Upper lobe of left lung (tissue), 4 donors: Measurements from ENCODE around the gene SUSD3.

Source experiments
- CTCF ChIP-seq, 6 experiments: fragments of 450-650 bp in 4 of 6; fragments of 200-600 bp in 2 of 6; sonication (generic) in 2 of 6; IDR thresholded peaks; one replicate each; pipeline ENCODE4 v1.5.1; 2016 to 2019; ENCODE audit warnings: antibody characterized with exemption in 6 of 6
- POLR2AphosphoS5 ChIP-seq, 2 donors: sonication (generic); formaldehyde crosslinking; IDR thresholded peaks; one replicate each; pipeline ENCODE4 v1.5.1; 2017; ENCODE audit warnings: antibody characterized with exemption in 2 of 2

- TF ChIP-seq CTCF (IDR thresholded peaks at IDR 0.05) (no peak), POLR2AphosphoS5 (IDR thresholded peaks at IDR 0.05) (no peak)
Measured at GRCh38 chr9:93026640-93027039, 31.9 kb upstream of the SUSD3 start.
